GM19023 (cell line): ENCODE measurements around the gene SHBG.
A peak's percentile ranks its signal among the peaks of the same experiment; 100 is the strongest.
"Not testable (repeated sequence)": the region's sequence is repeated elsewhere in the genome, so short reads cannot be mapped to it uniquely, and the experiment has no call there.

Experiments used
- ATAC-seq: cut with Tn5 transposase; IDR thresholded peaks from one replicate; pipeline ENCODE4 v1.9.1; 2021; ENCODE audit warnings: mild to moderate bottlenecking, moderate library complexity; ENCODE audit not compliant: unreplicated experiment

SHBG gene, protein sequence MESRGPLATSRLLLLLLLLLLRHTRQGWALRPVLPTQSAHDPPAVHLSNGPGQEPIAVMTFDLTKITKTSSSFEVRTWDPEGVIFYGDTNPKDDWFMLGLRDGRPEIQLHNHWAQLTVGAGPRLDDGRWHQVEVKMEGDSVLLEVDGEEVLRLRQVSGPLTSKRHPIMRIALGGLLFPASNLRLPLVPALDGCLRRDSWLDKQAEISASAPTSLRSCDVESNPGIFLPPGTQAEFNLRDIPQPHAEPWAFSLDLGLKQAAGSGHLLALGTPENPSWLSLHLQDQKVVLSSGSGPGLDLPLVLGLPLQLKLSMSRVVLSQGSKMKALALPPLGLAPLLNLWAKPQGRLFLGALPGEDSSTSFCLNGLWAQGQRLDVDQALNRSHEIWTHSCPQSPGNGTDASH

DNA sequence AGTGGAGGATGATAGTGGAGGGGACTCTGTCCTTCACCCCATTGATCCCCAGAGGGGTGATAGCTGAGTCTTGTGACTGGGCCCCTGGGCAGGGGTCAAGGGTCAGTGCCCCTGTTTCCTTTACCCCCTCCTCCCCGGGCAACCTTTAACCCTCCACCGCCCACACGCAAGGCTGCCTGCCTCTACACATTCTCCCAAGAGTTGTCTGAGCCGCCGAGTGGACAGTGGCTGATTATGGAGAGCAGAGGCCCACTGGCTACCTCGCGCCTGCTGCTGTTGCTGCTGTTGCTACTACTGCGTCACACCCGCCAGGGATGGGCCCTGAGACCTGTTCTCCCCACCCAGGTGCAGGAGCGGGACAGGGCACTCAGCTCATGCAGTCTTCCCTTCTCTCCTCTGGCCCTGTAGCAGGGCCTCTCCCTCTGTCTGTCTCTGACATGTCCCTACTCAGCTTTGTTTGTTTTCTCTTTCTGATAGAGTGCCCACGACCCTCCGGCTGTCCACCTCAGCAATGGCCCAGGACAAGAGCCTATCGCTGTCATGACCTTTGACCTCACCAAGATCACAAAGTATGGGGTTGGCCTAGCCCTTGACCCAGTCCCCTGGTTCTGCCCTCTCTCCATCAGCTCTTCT is at the start of gene SHBG:
Gene SHBG (plus strand): TSS at position 197 of the 633 bp plus-strand sequence. CDS start 38 bp downstream, at position 235.
- no peak for ATAC-seq

DNA sequence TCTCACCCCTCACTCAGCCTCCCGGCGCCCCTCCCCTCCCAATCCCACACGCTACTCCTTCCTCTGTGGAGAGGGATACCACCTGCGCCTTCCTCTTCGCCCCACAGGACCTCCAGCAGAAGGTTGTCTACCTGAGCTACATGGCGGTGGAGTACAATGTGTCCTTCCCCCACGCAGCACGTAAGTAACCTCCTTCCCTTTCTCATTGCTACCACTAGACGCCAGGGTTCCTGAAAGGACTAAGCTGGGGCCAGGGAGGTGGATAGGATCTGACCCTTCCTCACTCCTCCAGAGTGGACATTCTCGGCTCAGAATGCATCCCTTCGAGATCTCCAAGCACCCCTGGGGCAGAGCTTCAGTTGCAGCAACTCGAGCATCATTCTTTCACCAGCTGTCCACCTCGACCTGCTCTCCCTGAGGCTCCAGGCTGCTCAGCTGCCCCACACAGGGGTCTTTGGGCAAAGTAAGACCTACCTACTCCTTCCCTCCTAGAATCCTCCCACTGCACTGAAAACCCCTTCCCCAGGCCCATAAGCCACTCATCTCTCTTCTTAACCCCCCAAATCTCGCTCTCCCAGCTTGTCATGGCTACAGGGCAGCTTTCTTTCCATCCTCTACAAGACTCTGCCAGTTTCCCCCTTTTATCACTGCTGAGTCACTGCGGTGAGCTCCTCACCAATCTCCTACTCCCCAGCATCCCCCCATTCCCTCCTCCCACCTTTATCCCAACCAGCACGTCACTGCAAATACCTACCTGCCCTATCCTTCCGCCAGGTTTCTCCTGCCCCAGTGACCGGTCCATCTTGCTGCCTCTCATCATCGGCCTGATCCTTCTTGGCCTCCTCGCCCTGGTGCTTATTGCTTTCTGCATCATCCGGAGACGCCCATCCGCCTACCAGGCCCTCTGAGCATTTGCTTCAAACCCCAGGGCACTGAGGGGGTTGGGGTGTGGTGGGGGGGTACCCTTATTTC is 49.0 kb upstream of the SHBG start:
- ATAC-seq: no peak

DNA sequence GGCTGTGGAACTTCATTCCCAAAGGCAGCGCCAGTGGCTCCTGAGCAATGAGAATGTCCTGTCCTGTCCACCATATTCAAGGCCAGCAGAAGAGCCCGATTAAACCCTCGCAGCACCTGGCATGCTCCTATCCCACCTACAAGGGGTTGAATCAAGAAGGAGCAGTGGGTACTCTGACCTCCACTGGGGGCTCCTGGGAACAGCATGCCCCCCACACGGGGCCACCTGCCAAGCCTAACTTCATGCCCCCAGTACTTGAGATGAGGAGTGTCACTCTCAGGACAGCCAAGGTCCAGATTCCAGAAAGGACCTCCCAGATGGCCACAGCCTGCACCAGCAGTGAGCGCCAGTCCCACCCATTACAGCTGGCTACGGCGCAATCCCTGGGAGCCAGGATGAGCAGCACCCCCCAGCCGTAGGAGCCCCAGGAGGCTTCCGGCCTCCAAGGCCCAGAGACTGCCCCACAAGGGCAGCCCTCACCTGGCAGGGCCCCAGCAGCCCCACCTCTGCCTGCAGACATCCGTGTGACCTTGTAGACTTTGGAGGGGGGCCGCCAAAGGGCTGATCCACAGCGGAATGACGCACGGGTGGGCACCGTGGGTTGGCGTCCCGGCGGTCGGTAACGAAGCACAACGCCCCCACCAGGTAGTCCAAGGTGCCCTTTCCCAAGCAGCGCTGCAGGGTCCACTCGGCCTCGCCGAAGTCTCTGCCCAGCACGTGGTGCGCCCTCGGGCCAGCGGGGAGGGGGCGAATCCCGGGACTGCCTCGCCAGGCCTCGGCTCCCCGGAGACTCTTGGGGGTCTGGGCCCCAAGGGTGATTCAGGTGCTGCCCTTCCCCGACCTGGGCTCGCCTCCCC is 47.3 kb upstream of the SHBG start:
- ATAC-seq: no peak

DNA sequence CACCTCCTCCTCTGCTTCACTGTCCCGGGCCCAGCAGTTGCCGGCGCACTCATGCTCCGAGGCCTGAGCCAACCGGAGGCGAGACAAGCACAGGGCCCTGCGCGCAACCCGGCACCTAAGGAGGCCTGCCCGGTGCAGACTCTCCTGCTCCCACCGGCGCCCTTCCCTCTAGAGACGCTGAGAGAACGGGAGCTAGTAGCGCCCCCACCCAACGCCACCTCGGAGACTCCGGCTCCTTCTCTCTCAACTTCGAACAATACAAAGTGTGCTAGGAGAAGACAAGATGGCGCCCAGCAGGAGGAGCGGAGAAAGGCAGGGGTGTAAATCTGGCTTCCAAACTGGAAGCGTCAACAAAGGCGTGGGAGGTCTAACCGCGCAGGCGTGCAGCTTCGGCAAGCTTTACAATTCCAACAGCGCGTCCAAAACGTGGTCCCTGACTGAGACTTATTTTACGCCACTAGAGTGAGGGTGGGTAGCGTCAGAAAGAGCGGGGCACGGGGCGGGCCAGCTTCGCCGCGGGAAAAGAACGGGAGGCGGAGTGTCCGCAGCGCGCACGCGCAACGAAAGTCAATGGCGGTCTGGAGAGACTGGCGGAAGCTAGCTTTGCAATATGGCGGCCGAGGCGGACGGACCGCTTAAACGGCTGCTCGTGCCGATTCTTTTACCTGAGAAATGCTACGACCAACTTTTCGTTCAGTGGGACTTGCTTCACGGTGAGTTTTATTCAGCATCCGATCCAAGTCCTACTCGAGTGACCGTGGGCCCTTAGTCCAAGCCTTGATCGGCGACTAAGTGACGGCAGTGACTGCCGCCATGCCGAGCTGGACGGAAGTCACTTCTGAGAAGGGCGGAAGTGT is 46.5 kb upstream of the SHBG start, which contains the start of gene MPDU1:
Gene MPDU1 (plus strand): TSS at position 600 of the 857 bp plus-strand sequence. CDS start 11 bp downstream, at position 611.
- peak; percentile 78 for ATAC-seq

DNA sequence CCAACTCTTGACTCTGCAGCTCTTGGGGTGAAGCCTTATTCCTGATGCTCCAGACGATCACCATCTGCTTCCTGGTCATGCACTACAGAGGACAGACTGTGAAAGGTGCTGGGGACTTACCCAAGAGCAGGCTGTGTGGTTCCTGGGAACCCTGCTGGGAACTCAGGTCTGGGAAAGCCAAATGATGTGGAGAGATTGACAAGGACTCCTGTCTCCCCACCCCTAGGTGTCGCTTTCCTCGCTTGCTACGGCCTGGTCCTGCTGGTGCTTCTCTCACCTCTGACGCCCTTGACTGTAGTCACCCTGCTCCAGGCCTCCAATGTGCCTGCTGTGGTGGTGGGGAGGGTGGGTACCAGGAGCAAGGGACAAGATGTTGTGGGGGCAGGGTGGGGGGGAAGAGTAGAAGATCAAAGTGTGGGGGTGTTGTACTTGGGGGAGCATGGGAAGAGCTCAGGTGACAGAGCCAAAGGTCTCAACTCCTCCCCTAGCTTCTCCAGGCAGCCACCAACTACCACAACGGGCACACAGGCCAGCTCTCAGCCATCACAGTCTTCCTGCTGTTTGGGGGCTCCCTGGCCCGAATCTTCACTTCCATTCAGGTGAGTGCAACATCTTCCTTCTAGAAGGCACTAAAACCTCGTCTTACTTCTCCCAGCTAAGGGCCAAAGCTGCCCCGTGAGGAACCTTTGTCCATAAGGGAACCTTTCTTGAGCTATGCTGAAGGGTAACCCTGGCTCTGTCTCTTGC is 43.1 kb upstream of the SHBG start:
- ATAC-seq: no peak

DNA sequence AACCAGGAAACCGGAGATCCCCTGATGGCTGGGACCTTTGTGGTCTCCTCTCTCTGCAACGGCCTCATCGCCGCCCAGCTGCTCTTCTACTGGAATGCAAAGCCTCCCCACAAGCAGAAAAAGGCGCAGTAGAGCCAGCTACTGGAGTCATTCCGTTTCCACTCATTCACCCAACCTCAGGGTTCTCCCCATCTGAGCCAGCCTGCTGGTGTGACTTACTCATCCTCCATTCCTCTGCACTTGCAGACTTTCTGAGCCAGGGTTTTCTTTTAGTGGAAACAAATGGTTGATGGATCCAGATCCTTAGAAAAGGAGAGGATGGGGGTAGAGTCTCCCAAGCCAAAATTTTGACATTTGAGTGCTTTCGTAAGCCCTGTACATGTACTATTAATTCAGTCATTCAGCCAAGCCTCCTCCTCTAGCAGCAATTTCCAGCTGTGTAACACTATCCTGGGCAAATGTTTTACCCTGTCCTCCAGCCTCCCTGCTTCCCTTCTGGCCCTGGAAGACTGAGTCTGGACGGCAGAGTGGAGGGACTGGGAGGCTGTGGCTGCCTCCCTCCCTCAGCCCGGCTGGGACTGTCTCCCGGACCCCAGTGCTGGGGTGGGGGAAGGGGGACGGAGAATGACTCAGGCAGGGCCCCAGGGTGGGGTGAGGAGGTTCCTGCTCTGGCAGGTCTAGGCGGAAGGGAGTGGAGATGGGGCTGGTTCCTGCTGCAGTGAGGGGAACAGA is 42.3 kb upstream of the SHBG start:
- no peak for ATAC-seq

DNA sequence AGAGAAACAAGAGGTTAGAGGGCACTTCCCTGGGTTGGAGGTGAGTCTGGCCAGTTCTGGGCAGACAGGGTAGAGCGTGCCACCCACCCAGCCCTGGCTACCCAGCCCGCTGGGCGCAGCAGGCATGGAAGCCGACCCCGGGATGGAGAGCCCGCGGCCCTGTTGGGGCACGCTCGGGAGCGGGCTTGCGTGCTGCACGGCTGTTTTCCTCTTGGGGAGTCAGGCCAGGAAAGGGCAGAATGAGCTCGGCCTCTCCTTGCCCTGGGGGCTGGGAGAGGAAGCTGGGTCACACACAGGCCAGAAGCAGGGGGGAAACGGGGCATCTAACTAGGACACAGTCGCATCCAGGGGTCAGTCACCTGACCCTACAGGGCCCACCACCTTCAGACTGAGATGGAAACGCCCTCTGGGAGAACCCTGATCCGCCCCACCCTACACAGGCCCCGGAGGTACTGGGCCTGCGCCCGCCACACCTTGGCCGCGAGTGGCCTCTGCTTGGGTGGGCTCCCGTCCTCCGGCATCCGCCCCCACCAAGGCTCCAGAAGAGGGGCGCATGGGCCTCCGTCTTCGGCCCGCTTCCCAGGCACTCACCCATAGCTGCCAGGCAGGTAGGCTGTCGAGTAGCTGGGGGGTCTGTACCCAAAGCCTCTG is 41.3 kb upstream of the SHBG start:
- ATAC-seq: no peak

DNA sequence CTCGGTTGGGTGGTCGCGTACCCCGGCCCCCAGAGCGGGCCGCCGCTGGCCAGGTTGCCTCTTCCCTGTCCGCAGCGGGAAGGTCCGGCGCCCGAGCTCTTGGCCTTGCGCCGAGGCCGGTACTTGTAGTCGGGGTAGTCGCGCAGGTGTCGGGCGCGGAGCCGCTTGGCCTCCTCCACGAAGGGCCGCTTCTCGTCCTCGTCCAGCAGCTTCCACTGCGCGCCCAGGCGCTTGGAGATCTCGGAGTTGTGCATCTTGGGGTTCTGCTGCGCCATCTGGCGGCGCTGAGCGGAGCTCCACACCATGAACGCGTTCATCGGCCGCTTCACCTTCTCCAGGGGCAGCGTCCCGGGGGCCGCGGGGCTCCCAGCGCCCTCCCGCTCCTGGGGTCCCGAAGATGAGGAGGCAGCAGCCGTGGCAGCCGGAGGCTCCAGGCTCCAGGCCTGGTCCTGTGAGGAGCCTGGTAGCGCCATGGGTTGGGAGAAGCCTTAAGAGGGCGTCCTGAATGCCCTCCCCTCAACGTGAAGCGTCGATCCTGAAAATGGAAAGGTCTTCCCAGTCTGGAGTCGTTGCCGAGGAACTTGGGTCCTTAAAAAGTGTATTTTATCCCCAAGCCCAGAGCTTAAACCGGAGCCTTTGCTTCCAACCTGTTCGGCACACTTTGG is 40.6 kb upstream of the SHBG start:
- peak; percentile 50 for ATAC-seq

DNA sequence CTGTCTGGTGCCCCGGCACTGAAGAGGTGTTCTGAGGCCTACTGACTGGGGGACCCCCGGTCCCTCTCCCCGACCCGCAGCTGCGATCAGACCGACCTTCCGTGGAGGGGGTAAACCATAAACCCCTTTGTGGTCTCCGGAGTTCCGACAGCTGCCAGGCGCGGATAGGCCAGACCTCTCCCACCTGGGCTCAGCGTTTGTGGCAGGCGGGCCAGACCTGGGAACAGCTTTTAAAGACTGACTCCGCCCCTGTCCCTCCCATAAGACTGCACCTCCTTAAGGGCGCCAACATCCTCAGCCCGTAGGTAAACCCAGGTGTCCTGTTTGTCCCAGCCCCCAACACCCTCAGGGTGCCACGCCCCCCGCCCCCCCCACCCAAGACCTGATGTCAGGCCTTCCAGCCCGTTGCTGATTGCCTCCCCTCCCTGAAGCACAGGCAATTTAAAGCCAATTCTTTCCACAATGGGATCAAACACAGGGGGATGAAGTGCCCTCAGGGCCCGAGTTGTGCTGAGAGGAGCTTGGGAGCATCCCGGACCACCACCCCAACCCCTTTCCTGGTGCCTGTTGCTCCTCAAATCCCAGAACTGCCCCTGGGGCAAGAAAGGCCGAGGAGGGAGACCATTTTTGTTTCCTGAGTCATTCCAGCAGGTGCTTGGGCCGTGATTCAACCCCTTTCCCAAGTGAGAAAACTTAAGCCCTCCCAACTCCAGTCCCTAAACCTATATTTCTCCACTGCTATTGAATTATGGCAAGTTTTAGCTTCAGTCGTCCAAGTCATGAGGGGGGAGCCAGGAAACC is 39.8 kb upstream of the SHBG start, which contains the start of gene SOX15:
Gene SOX15 (minus strand): TSS at position 204 of the 801 bp plus-strand sequence. CDS start 418 bp downstream, outside the sequence.
- ATAC-seq: no peak

DNA sequence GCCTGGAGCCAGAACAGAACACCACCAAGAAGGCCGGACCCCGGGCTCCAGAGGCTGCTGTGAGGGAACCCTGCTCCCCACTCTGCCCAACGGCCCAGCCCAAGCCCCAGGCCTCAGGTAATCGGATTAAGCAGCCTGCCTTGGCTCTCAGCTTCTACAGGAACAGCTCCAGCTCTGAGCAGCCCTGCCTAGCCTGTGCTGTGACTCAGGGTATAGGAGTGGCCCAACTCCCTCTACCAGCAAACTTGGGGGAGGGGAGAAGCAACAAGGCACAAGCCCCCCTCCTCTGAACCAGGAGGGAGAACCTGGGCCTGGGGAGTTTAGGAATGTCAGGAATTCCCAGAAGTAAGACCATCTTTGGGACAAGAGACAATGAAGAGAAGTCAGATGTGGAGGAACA is 39.2 kb upstream of the SHBG start:
- no peak for ATAC-seq

DNA sequence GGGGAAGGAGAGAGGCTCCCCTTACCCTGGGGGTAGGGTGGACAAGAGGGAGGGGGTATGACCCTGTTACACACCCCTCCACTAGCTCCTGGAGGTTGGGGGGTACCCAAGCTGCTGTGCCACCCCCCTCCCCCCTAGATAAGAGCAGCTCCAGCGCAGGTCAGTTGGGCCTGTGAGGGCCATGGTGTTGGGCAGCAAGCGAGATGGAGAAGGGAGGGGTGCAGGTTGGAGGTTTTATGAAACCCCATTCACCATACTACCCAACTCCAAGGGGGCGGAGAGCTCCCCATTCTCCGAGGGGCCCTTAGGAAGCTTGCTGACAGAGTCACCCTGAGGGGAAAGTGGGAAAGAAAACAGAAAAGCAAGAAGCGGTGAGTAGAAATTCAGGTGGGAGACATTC is 38.3 kb upstream of the SHBG start:
- no peak for ATAC-seq

DNA sequence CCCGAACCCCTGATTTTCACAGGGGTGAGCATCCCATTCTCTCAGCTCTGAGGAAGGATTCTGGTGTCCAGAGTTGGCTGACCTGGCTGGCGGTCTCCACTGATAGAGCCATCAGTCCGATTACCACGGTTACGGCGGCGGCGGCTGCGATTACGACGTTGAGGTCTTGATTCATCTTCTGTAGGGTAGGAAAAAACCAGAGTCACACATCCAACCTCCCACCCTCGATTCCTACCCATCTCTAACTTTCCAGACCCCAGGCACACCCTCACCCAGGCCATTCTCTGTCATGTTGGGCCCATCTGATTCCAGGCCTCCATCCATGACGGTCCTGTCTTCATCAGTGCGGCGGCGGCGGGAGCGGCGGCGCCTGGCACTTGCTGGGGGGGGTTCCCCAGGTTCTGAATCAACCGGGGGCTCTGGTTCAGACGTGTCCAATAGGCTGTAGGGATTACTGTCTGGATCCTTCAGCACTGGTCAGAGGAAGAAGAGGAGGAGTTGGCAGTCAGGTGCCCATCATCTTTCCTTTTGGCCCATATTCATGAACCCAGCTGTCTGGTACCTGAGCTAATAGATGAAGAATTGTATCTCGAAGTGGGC is 37.4 kb upstream of the SHBG start:
- ATAC-seq: no peak

DNA sequence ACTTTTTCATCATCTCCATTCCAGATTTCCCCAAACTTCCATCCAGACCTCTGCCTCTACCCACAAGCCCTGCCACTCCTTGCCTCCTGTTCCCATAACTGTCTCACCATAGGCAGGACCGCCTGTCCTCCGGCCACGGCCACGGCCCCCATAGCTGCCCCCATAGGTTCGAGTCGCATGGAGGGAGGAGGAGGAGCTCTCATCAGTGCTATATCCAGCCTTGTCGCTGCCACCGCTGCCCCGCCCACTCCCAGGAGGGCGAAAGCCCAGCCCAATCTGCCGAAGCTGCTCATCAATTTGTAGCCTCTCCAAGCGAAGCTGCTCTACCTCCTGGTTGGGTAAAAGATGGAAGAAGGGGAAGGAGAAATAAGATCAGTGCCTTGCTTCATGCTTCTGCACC is 36.6 kb upstream of the SHBG start:
- ATAC-seq: no peak

DNA sequence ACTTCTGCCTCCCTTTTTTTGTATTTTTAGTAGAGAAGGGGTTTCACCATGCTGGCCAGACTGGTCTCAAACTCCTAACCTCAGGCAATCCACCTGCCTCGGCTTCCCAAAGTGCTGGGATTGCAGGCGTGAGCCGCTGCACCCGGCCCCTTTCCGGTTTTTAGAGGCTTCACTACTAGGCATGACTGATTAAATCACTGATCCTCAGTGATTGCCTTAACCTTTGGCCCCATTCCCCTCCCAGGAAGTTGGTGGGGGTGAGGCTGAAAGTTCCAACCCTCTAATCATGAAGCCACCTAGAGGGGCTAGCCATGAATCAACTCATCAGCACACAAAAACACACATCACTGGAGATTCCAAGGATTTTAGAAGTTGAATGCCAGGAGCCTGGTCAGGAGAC is 32.4 kb upstream of the SHBG start:
- ATAC-seq: not testable (repeated sequence)

DNA sequence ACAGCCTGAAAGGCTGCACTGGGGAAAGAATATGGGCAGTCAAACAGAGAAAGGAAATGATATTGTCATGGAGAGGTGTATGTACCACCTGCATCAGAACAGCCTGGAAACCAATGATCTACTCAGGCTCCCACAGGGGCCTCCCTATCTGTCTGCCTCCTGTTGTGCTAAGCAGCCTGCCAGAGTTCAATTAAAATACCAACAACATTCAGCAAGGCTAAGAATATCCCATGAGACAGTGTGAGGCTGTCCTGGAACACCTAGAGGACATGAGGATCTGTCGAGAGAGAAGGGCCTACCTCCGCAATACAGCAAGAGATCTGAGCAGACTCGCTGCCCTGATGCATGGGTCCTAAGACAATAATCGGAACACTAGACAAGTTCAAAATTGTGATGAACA is 23.7 kb upstream of the SHBG start:
- no peak for ATAC-seq

DNA sequence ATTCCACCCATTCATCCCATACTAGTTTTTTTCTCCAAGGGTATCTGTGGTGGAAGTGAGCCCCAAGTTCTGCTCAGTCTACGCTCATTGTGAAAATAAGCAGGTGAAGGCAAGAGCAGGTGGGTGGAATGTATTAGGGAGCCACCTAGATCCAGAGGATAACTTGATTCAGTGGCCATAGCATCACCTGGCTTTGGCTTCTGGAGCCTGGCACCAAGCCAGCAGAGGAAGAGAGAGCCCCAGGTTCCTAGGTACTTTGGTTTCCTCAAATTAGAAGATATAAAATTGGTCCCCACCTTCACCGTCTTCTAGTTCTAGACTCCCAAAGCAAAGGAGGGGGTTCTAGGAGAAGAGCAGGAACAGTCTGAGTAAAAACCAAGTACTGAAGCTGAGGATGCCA is 19.3 kb upstream of the SHBG start:
- no peak for ATAC-seq
